ENCODE results near the gene CIB2.

- TF ChIP-seq POLR2A (IDR thresholded peaks at IDR 0.05) (no peak), POLR2AphosphoS5 (IDR thresholded peaks at IDR 0.05) (no peak)
- TF ChIP-seq, protein P1, sequence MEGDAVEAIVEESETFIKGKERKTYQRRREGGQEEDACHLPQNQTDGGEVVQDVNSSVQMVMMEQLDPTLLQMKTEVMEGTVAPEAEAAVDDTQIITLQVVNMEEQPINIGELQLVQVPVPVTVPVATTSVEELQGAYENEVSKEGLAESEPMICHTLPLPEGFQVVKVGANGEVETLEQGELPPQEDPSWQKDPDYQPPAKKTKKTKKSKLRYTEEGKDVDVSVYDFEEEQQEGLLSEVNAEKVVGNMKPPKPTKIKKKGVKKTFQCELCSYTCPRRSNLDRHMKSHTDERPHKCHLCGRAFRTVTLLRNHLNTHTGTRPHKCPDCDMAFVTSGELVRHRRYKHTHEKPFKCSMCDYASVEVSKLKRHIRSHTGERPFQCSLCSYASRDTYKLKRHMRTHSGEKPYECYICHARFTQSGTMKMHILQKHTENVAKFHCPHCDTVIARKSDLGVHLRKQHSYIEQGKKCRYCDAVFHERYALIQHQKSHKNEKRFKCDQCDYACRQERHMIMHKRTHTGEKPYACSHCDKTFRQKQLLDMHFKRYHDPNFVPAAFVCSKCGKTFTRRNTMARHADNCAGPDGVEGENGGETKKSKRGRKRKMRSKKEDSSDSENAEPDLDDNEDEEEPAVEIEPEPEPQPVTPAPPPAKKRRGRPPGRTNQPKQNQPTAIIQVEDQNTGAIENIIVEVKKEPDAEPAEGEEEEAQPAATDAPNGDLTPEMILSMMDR (IDR thresholded peaks at IDR 0.05) = no peak
Measured at GRCh38 chr15:78067328-78068228, 63.7 kb downstream of the CIB2 start.

Measured in prostate gland (tissue), 2 donors.